Measurements from ENCODE around the gene AMY1C.
"Not testable (repeated sequence)": the region's sequence is repeated elsewhere in the genome, so short reads cannot be mapped to it uniquely, and the experiment has no call there.

Gene AMY1C

DNA sequence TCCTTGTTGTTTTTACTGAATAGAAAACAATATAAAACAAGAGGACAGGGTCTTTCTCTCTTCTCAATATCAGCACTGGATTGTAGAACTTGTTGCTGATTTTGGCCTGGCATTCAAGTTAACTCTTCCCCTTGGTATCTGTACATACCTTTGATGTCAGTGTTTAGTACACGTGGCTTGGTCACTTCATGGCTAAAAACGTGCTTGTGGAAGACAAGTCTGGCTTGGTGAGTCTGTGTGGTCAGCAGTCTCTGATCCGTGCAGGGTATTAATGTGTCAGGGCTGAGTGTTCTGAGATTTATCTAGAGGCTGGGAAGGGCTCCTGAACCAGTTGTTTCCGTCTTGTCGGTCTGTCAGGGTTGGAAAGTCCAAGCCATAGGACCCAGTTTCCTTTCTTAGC, at the start of gene AMY1C:
TSS of gene AMY1C (plus strand) at position 301 of the 400 bp plus-strand sequence. CDS start 572 bp downstream, outside the sequence.
- not testable (repeated sequence) for DNase-seq (ENCODE audit: low read depth)

GRCh38 chr1:103700669-103701068, 49.0 kb upstream of the AMY1C start:
- not testable (repeated sequence) for DNase-seq (ENCODE audit: low read depth)

GRCh38 chr1:103701256-103701655, 48.4 kb upstream of the AMY1C start:
- DNase-seq (ENCODE audit: low read depth) = not testable (repeated sequence)

GRCh38 chr1:103707670-103708069, 42.0 kb upstream of the AMY1C start:
- not testable (repeated sequence) for DNase-seq (ENCODE audit: low read depth)

- not testable (repeated sequence) for DNase-seq (ENCODE audit: low read depth)
Measured at GRCh38 chr1:103710381-103710780, 39.3 kb upstream of the AMY1C start.

- not testable (repeated sequence) for DNase-seq (ENCODE audit: low read depth)
Measured at GRCh38 chr1:103717404-103717803, 32.3 kb upstream of the AMY1C start.

DNA sequence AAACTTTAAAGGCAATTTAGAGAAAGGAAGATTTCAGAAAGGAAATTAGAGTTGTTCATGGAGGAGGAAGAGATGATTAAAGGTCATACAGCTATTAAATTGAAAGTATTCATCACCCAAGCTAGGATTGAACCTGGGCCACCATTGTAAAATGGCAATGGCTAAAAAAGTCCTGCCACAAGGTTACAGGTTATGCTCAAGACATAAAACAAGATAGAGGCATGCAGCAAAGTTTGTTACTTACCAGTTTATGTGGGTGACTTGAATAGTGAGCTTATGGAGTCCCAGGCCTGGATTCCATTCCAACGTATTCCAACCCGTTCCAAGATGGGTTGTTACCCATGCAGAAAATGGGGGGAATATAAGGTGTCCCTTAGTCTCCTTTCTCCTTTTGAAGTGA, 28.2 kb upstream of the AMY1C start:
- not testable (repeated sequence) for DNase-seq (ENCODE audit: low read depth)

- not testable (repeated sequence) for DNase-seq (ENCODE audit: low read depth)
Measured at GRCh38 chr1:103735334-103735733, 14.4 kb upstream of the AMY1C start.

- not testable (repeated sequence) for DNase-seq (ENCODE audit: low read depth)
Measured at GRCh38 chr1:103738031-103738430, 11.7 kb upstream of the AMY1C start.

DNA sequence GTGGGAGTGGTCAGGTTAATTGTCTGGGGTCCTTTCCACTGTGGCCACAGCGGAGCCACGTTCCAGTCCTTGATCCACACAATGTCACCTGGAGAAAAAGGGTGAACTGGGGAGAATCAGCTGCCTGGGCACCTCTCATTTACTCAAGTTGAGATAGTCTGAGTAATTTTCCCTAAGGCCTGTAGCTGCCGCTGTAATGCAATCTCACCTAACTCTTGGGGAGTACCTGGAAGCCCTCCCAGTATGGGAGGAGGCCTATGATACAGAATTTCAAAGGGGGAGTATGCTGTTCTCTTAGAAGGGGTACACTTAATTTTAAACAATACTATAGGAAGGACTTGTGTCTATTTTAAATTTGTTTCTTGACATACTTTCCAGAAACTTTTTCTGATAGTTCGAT, 5.2 kb upstream of the AMY1C start:
- not testable (repeated sequence) for DNase-seq (ENCODE audit: low read depth)

DNA sequence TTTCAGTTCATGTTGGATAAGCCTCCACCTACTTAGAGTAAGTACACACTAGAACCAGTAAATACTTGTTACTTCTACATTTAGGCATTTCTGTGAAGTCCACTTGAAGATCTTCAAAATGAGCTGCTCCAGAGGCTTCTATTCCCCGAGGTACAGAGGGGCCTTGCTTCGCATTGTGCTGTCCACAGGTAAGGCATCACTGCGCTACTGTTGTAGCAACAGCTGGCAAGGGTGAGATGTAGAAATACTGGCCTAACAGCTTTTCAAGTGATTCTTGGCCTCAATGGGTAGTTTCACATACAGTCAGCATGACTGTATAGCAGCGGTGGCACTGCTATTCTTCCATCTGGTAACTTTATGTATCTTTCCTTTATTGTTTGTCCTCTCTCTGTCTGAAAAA, 4.7 kb upstream of the AMY1C start:
- not testable (repeated sequence) for DNase-seq (ENCODE audit: low read depth)

DNA sequence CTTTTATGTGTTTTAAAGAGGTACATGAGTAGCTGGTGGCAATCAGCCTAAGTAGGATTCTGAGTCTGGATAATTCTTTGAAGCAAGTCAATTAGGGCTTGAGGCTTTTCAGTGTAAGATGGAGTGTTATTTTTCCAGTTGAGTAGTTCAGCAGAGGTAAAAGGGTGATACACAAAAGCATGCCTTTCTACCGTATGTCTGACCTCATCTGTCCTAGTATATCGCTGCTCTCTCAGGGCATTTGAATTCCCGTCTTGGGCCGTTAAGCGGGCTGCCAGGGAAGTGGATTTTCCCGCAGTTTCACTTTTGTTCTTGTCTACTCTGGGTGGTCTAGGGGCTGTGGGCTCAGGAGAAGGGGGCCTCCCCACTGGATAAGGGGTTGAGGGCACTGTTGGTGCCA, 1.4 kb upstream of the AMY1C start:
- DNase-seq (ENCODE audit: low read depth) = not testable (repeated sequence)

- no peak for DNase-seq (ENCODE audit: low read depth)
Measured at GRCh38 chr1:103761896-103762295, 12.2 kb downstream of the AMY1C start.

- no peak for DNase-seq (ENCODE audit: low read depth)
Measured at GRCh38 chr1:103779932-103780331, 30.2 kb downstream of the AMY1C start.

DNA sequence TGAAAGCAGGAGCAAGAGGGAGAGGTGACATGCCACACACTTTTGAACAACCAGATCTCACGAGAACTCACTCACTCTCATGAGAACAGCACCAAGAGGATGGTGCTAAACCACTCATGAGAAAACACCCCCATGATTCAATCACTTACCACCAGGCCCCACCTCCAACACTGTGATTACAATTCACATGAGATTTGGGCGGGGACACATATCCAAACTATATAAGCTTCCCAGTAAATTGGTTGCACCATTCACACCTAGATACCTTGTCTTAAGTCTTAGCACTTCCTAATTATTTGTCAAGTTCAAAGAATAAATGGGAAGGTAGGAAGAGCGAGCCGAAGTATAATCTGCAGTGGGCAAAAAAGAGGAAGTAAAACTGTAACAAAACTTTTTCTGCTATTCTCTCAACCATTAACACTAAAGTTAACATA, 34.3 kb downstream of the AMY1C start:
- no peak for DNase-seq (ENCODE audit: low read depth)

DNA sequence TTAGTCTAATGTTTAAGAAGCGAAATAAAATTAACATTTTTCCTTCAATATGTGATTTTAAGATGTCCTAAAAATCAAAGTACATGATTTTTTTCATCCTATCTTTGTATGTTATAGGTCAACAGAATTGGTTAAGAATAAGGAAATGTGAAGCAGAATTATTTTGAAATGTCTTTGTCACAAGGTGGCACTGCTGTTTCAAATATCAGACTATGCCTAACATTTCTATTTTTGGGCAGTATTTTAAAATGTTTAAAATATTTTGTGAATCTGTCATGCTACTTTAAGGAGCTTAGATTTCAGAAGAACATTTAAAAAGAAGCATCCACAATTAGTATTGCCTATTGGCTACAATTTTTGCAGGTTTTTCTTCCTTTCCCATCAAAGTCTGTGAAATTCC, 38.7 kb downstream of the AMY1C start:
- DNase-seq (ENCODE audit: low read depth) = no peak

DNA sequence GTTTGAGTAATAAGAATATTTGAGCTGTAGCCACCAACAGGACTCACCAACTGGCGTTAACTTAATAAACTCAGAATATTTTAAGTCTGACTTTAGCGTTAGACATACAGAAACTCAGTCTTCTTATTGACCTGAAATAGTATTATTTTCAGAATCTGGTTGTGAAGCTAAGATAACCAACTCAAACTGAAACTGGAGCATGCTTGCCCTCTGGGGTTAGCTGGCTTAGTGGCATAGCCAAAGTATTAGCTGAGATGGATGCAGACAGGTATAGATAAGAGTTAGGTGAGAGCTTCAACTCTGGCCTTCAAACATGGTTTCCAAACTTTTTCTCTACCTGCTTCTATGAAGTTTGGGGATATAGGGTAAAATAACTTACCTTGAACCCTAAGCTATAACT, 40.5 kb downstream of the AMY1C start:
- DNase-seq (ENCODE audit: low read depth) = no peak
